ENCODE data around the gene GALNT12. TPM values are rescaled to one million over a fixed set of nuclear protein-coding genes. Genes with fewer than 3 reads are reported as not detected.

Gene GALNT12
- total RNA-seq, 1 experiment from 2014 or later, result 34.7 TPM

- in situ Hi-C loops (cut with HindIII; ENCODE audit: low pct_unique_long_range_greater_than_20kb, low sequenced_read_pairs), result no loop called here
- no peak for DNase-seq (ENCODE audit: low read depth, low spot score)
Observed at GRCh38 chr9:98839724-98840123, 32.3 kb downstream of the GALNT12 start.

GRCh38 chr9:98842510-98842909, 35.0 kb downstream of the GALNT12 start:
- DNase-seq (ENCODE audit: low read depth, low spot score), result no peak
- in situ Hi-C loops (cut with HindIII; ENCODE audit: low pct_unique_long_range_greater_than_20kb, low sequenced_read_pairs), result no loop called here

- no peak for DNase-seq (ENCODE audit: low read depth, low spot score)
- in situ Hi-C loops (cut with HindIII; ENCODE audit: low pct_unique_long_range_greater_than_20kb, low sequenced_read_pairs), result no loop called here
Observed at GRCh38 chr9:98846081-98846480, 38.6 kb downstream of the GALNT12 start.

- in situ Hi-C loops (cut with HindIII; ENCODE audit: low pct_unique_long_range_greater_than_20kb, low sequenced_read_pairs), result no loop called here
- DNase-seq (ENCODE audit: low read depth, low spot score), result no peak
Observed at GRCh38 chr9:98846879-98847278, 39.4 kb downstream of the GALNT12 start.

- in situ Hi-C loops (cut with HindIII; ENCODE audit: low pct_unique_long_range_greater_than_20kb, low sequenced_read_pairs), result no loop called here
- DNase-seq (ENCODE audit: low read depth, low spot score), result peak; percentile 96
Observed at GRCh38 chr9:98848450-98849149, 41.1 kb downstream of the GALNT12 start.

- in situ Hi-C loops (cut with HindIII; ENCODE audit: low pct_unique_long_range_greater_than_20kb, low sequenced_read_pairs), result no loop called here
- no peak for DNase-seq (ENCODE audit: low read depth, low spot score)
Observed at GRCh38 chr9:98849563-98849962, 42.1 kb downstream of the GALNT12 start.

GRCh38 chr9:98850851-98851729, 43.6 kb downstream of the GALNT12 start:
- no peak for DNase-seq (ENCODE audit: low read depth, low spot score)
- in situ Hi-C loops (cut with HindIII; ENCODE audit: low pct_unique_long_range_greater_than_20kb, low sequenced_read_pairs), result no loop called here

GRCh38 chr9:98851730-98852459, 44.4 kb downstream of the GALNT12 start:
- peak; percentile 41 for DNase-seq (ENCODE audit: low read depth, low spot score)
- in situ Hi-C loops (cut with HindIII; ENCODE audit: low pct_unique_long_range_greater_than_20kb, low sequenced_read_pairs), result no loop called here

GRCh38 chr9:98852460-98852734, 44.9 kb downstream of the GALNT12 start:
- no peak for DNase-seq (ENCODE audit: low read depth, low spot score)
- in situ Hi-C loops (cut with HindIII; ENCODE audit: low pct_unique_long_range_greater_than_20kb, low sequenced_read_pairs), result no loop called here

- DNase-seq (ENCODE audit: low read depth, low spot score), result no peak
- in situ Hi-C loops (cut with HindIII; ENCODE audit: low pct_unique_long_range_greater_than_20kb, low sequenced_read_pairs), result no loop called here
Observed at GRCh38 chr9:98852961-98853360, 45.5 kb downstream of the GALNT12 start.

- in situ Hi-C loops (cut with HindIII; ENCODE audit: low pct_unique_long_range_greater_than_20kb, low sequenced_read_pairs), result no loop called here
- DNase-seq (ENCODE audit: low read depth, low spot score), result peak; percentile 14
Observed at GRCh38 chr9:98854266-98854665, 46.8 kb downstream of the GALNT12 start.

- no peak for DNase-seq (ENCODE audit: low read depth, low spot score)
- in situ Hi-C loops (cut with HindIII; ENCODE audit: low pct_unique_long_range_greater_than_20kb, low sequenced_read_pairs), result no loop called here
Observed at GRCh38 chr9:98855592-98855991, 48.1 kb downstream of the GALNT12 start.

GRCh38 chr9:98856982-98857381, 49.5 kb downstream of the GALNT12 start:
- in situ Hi-C loops (cut with HindIII; ENCODE audit: low pct_unique_long_range_greater_than_20kb, low sequenced_read_pairs), result no loop called here
- no peak for DNase-seq (ENCODE audit: low read depth, low spot score)

- in situ Hi-C loops (cut with HindIII; ENCODE audit: low pct_unique_long_range_greater_than_20kb, low sequenced_read_pairs), result no loop called here
- no peak for DNase-seq (ENCODE audit: low read depth, low spot score)
Observed at GRCh38 chr9:98859941-98860340, 52.5 kb downstream of the GALNT12 start.

GRCh38 chr9:98860871-98861293, 53.4 kb downstream of the GALNT12 start:
- in situ Hi-C loops (cut with HindIII; ENCODE audit: low pct_unique_long_range_greater_than_20kb, low sequenced_read_pairs), result no loop called here
- DNase-seq (ENCODE audit: low read depth, low spot score), result peak; percentile 89

GRCh38 chr9:98861781-98862504, 54.5 kb downstream of the GALNT12 start:
- in situ Hi-C loops (cut with HindIII; ENCODE audit: low pct_unique_long_range_greater_than_20kb, low sequenced_read_pairs), result no loop called here
- DNase-seq (ENCODE audit: low read depth, low spot score), result no peak

- DNase-seq (ENCODE audit: low read depth, low spot score), result no peak
Observed at GRCh38 chr9:98862936-98863335, 55.5 kb downstream of the GALNT12 start.

More at GRCh38 chr9:98862936-98863335, 55.5 kb downstream of the GALNT12 start:
- in situ Hi-C loops (cut with HindIII; ENCODE audit: low pct_unique_long_range_greater_than_20kb, low sequenced_read_pairs), result no loop called here

Data from SK-MEL-5 (cell line).